NK-92 treated with Interleukin-12 subunit alpha and Interleukin-12 subunit beta, amount 100 ng/mL, for 24 hours (cell line): ENCODE measurements around the gene NRTN.

Experiments used
- DNase-seq: peaks from one replicate; lab custom pipeline; 2025; lab: John Stamatoyannopoulos, UW

NRTN gene

GRCh38 chr19:5814852-5815246 is 10.0 kb downstream of the NRTN start:
- no peak for DNase-seq

- DNase-seq: no peak
Measured at GRCh38 chr19:5817218-5817617, 12.4 kb downstream of the NRTN start.

GRCh38 chr19:5818594-5818993 is 13.7 kb downstream of the NRTN start:
- no peak for DNase-seq

DNA sequence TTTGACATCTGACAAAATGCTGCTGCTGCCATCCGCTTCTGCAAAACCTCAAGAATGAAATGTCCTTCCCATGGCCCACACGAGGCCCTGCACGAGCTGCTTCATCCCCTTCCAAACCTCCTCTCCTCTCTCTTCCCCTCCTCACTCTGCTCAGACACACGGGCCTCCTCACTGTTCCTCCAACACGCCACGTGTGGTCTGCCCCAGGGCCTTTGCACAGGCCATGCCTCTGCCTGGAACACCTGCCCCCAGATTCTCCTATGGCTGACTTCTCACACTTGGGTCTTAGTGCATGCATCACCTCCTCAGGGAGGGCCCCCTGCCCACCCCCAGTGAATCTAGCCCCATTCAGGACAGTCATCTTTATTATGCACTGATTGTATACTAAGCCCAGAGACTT is 15.9 kb downstream of the NRTN start:
- no peak for DNase-seq

DNA sequence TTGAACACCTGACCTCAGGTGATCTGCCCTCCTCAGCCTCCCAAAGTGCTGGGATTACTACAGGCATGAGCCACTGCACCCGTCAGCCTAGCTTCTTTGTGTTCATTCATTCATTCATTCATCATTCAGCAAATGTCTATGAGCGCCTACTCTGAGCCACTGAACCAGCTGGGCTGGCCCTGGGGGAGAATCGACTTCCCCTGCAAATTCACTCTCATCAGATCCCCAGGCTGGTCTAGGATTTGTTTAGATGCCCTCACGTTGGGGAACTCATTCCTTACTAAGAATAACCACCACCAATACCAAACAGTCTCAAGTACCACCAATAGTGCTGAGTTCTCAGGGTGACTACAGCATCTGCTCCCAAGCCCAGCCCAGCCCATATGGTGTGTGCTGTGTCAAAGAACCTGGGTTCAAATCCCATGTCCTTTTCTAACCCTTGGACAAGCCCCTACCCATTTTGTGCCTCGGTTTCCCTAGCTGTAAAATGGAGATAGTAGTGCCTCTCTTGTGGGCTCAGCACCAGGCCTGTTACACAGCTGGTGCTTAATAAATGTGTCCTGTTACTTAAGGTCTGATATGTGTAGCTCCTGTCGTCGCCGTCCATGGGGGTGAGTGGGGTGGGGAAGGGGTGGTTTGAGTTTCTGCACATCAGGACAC is 16.8 kb downstream of the NRTN start:
- no peak for DNase-seq

- DNase-seq: no peak
Measured at GRCh38 chr19:5822181-5822844, 17.4 kb downstream of the NRTN start.

GRCh38 chr19:5823579-5824281 is 18.9 kb downstream of the NRTN start:
- DNase-seq: no peak

DNA sequence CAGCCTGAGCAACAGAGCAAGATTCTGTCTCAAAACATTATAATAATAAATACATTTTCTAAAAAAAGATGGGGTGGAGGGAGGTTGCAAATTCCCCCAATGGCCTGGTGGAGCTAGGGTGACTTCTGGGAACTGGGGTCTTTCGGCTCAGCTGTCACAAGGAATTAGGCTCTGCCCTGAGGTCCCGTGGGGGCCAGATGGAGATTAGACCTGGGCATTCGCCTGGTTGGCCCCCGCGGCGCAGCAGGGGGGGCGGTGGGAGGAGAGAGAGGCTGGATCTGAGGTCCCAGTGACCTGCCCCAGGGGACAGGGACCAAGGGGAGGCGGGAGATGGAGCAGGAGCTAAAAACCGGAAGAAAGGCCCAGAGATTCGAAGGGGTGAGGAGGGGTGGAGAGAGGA is 19.9 kb downstream of the NRTN start:
- DNase-seq: no peak

DNA sequence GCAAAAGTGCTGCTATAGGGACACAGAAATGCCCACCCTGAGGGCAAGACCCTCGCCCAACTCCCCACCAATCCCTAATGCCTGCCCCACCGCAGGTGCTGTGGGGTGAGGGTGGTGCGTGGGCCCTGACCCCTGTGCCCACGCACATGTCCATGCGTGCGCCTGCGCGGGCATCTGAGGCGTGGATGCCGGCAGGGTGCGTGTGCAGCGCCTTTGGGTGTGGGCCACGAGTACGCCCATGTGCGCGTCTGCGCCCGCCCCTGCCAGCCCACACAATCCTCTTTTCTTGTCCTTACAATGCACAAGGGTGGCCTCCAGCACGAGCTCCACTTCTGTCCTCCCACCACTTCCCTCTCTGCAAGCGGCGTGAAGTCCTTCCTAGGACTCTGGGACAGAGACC is 20.3 kb downstream of the NRTN start:
- no peak for DNase-seq

DNA sequence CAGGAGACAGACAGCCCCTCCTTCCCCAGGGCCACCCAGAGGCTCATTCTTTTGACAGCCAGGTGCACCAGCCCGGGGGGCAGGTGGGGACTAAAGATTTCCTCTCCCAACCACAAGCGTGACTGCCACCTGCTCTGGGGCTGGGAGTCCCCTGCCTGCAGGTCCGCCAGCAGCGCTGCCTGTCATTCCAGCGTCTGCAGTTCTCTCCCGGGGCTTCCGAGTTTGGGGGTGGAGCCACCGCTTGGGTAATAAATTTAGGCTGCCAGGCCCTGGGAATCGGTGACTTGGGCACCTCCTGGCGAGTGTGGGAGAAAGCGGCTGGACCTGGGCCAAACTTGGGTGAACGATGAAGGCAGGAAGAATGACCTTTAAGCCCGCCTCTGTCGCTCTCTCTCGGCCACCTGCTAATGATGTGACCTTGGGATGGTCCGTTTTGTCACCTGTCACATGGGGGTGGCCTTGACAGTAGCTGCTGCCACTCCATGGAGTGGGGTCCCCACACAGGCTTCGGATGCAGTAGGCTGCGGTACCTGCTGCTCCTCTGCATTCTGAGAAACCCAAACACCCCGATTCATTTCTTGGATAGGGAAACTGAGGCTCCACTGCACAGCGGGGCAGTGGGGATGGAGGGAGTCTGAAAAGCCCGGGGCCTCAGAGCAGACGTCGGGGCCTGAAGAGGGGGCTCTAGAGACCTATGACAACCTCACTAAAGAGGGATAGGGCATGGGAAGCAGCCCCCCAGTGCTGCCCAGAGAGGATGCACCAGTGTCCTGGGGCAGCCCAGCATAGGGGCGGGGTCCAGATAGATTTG is 21.9 kb downstream of the NRTN start:
- DNase-seq: no peak

DNA sequence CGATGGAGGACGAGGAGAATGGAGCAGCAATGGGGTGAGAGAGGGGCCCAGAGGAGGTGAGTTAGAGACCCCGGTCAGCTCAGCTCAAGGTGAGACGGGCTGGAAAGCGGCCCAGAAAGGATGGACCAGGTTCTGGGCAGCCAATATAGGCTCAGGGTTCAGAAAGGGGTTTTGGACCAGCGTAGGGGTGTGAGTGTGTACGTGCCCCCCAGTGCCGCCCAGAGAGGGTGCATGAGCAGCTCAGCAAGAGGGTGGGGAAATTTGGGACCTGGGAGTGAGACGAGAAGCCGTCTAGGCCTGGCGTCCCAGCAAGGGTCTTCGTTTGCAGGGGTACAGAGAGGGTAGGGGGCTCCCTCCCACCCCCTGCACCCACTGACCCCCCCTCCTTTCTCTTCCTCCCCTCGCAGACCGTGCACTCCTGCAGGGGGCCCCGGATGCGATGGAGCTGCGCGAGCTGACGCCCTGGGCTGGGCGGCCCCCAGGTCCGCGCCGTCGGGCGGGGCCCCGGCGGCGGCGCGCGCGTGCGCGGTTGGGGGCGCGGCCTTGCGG is 22.5 kb downstream of the NRTN start:
- DNase-seq: no peak

DNA sequence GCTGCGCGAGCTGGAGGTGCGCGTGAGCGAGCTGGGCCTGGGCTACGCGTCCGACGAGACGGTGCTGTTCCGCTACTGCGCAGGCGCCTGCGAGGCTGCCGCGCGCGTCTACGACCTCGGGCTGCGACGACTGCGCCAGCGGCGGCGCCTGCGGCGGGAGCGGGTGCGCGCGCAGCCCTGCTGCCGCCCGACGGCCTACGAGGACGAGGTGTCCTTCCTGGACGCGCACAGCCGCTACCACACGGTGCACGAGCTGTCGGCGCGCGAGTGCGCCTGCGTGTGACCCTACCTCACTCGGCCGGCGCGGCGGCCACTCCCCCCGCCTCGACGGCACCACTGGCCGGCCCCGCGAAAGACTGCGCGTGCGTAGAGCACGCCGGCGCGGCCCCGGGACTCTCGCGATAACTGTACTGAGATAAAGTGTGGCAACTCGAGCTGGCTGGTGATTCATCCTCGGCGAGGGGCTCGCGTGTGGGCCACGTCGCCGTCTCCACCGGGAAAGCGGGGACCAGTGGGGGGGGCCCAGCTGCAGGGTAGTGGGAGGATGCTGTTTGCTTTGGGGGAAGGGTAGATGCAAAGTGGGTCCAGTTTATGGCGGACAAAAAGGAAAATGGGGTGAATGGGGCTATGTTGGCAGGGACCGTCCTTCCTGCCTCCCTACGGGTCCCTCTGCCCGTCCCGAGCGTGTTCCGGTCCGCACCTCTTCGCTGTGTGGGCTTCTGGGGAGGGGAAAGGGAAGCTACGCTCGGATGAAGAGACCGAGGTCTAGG is 23.2 kb downstream of the NRTN start:
- peak; percentile 94 for DNase-seq

DNA sequence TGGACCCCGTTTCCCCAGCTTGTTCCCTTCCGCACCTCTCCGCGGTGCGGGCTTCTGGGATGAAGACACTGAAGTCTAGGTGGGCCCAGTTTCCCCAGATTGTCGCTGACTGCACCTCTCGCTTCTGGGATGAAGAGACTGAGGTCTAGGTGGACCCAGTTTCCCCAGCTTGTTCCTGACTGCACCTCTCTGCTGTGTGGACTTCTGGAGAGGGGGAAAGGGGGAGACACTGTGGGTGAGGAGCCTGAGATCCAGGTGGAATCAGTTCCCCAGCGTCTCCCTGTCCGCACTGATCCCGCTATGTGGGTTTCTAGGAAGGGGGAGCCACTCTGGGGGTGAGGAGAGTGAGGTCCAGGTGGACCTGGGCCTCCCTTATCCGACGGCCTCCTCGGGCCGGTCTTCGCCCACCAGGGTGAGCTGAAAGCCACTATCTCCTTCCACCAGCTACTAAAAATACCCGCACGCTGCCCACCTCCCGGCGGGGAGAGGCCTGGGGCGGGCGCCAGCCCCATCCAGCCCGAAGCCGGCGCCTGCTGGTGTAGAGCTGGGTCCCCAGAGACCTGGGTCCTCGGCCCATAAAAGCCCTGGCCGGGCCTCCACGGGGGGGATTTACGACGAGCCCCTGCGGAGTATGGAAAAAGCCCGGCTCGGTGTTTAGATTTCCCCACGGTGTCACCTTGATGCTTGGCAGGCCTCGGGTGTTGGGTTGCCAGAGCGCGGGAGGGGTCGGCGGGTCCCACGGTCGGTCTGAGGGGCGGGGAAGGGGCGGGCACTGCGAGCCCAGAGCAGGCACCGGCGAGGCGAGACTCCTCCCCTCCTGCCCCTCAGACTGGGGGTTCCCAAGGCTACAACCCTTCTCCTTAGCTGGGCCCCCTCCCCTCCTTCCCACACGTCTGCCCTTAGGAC is 24.0 kb downstream of the NRTN start:
- no peak for DNase-seq

- DNase-seq: no peak
Measured at GRCh38 chr19:5829567-5830310, 24.9 kb downstream of the NRTN start.

- DNase-seq: no peak
Measured at GRCh38 chr19:5831159-5831558, 26.3 kb downstream of the NRTN start.

GRCh38 chr19:5832061-5832460 is 27.2 kb downstream of the NRTN start:
- no peak for DNase-seq

GRCh38 chr19:5832527-5833216 is 27.8 kb downstream of the NRTN start:
- no peak for DNase-seq

DNA sequence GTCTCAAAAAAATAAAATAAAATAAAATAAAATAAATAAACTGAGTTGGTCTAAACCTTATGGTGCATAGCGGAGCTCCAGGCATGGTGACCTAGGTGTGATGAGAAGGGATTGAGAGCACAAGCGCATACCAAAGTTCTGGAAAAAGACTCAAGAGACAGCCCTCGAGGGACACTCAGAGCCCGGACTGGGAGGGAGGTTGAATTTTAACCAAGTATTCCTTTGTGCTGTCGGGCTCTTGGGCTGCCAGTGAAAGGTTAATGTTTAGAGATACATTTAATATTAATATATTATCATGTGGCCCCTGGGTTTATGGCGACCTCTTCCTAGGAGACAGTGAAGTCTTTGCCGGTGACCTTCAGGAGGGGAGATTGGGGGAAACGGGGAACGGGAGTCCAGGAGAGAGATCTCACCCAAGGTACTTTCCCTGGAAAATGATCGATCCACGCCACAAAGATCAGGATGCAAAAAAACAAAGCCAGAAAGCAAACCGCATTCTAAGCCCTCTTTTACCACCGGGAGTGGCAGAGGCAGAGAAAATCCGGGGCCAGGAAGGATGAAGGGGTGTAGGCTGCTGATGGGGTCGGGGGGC is 33.0 kb downstream of the NRTN start:
- DNase-seq: no peak
